OCI-LY3 (cell line): ENCODE measurements around the gene KIAA0930.

Source experiments
- H2AFZ ChIP-seq: fragments of 200-600, 300-600 bp; shearing (Covaris generic); 2 replicates; pipeline ENCODE4 v1.6.0; 2014; ENCODE audit warnings: antibody characterized with exemption, low read depth, low read length
- H3K27ac ChIP-seq: fragments of 200-600, 300-600 bp; sonication (generic); 2 replicates; pipeline ENCODE4 v1.5.1; 2014; ENCODE audit warnings: mild to moderate bottlenecking, low read length, moderate library complexity, mixed read lengths
- H3K27me3 ChIP-seq: fragments of 200-600, 300-600 bp; sonication (generic); 2 replicates; pipeline ENCODE4 v1.6.1; 2014; ENCODE audit warnings: low read depth, low read length, mixed read lengths
- H3K36me3 ChIP-seq: fragments of 200-600, 300-600 bp; sonication (generic); replicated peaks from 2 replicates; pipeline ENCODE3; 2014; ENCODE audit warnings: low read depth, low read length, mixed read lengths
- H3K4me1 ChIP-seq: fragments of 300-600, 200-600 bp; sonication (generic); 2 replicates; pipeline ENCODE4 v1.6.1; 2014; ENCODE audit warnings: low read length, mixed read lengths
- H3K4me2 ChIP-seq: fragments of 200-600, 300-600 bp; sonication (generic); 2 replicates; pipeline ENCODE4 v1.6.1; 2014; ENCODE audit warnings: low read length, mixed read lengths
- H3K4me3 ChIP-seq: fragments of 300-600, 200-600 bp; sonication (generic); 2 replicates; pipeline ENCODE4 v1.5.1; 2014; ENCODE audit warnings: antibody characterized with exemption, mild to moderate bottlenecking, low read length, moderate library complexity
- H3K79me2 ChIP-seq: fragments of 300-600, 200-600 bp; shearing (Covaris generic); 2 replicates; pipeline ENCODE4 v1.6.1; 2014; ENCODE audit warnings: mild to moderate bottlenecking, low read length, mixed read lengths
- H3K9ac ChIP-seq: fragments of 300-600, 200-600 bp; shearing (Covaris generic); 2 replicates; pipeline ENCODE4 v1.6.0; 2014; ENCODE audit warnings: mild to moderate bottlenecking, low read length, moderate library complexity
- H3K9me3 ChIP-seq: fragments of 200-600, 300-600 bp; shearing (Covaris generic); 2 replicates; pipeline ENCODE4 v1.6.1; 2014; ENCODE audit warnings: low read length, mixed read lengths; ENCODE audit not compliant: insufficient read depth
- H4K20me1 ChIP-seq: fragments of 200-600, 300-600 bp; sonication (generic); 2 replicates; pipeline ENCODE4 v1.6.1; 2016; ENCODE audit warnings: low read length, mixed read lengths; ENCODE audit not compliant: insufficient read depth
- EZH2phosphoT487 ChIP-seq: fragments of 200-600 bp; shearing (Covaris generic); IDR thresholded peaks from 2 replicates; pipeline ENCODE4 v1.6.1; 2018; ENCODE audit warnings: antibody characterized with exemption, mixed run types, low read depth
- TF ChIP-seq, protein P1 (sequence below): fragments of 200-600, 300-600 bp; sonication (generic); IDR thresholded peaks from 2 replicates; pipeline ENCODE4 v1.5.1; 2014; ENCODE audit warnings: antibody characterized with exemption, low read length, low read depth

The KIAA0930 gene

DNA sequence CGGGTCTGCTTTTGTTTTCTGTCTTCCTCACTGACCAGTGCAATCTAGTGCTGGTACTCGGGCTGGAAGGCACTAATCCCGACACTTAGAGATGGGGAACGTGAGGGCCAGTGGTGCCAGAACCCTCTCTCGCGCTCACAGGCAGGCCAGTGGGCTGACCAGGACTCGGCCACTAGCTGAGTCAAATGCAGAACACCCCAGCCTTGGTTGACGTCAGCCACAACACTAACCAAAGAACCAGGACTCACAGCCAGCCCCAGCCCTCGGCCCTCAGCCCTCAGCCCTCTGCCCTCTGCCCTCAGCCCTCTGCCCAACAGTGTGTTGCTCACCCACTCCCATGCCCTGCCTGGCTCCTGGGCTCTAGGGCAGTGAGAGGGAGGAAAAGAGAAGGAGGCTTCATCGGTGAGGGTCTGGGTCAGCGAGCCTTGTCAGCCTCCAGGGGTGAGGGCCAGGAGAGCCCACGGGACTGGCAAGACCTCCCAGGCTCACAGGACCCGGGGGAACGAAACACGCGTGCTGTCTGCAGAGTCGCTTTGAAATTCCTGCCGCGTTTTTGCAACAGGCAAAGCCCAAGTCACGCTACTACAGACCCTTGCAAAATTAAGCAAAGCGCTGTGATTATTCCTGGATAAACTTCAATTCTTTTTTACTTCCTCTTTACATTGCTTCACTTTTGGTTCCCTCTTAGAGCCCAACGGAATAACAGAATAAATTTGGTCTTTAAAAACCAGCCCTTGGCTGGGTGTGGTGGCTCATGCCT lies 27.5 kb downstream of the KIAA0930 start:
- Histone ChIP-seq H3K27ac (no peak overlapping the region), H2AFZ (no peak overlapping the region), H3K9me3 (no peaks in the 10 kb centered on the region), H3K79me2 (no peaks in the 10 kb centered on the region), H3K4me1 (peaks cover 10% of the 10 kb centered on the region), H3K9ac (no peak overlapping the region), H3K4me3 (no peak overlapping the region), H3K36me3 (no peaks in the 10 kb centered on the region), H3K27me3 (no peaks in the 10 kb centered on the region), H4K20me1 (peaks cover 16% of the 10 kb centered on the region; the same call in 1 of the 2 replicates), H3K4me2 (peak overlapping the region; percentile 12; the same call in 1 of the 2 replicates)
- TF ChIP-seq EZH2phosphoT487 = no peak
- TF ChIP-seq, protein P1, sequence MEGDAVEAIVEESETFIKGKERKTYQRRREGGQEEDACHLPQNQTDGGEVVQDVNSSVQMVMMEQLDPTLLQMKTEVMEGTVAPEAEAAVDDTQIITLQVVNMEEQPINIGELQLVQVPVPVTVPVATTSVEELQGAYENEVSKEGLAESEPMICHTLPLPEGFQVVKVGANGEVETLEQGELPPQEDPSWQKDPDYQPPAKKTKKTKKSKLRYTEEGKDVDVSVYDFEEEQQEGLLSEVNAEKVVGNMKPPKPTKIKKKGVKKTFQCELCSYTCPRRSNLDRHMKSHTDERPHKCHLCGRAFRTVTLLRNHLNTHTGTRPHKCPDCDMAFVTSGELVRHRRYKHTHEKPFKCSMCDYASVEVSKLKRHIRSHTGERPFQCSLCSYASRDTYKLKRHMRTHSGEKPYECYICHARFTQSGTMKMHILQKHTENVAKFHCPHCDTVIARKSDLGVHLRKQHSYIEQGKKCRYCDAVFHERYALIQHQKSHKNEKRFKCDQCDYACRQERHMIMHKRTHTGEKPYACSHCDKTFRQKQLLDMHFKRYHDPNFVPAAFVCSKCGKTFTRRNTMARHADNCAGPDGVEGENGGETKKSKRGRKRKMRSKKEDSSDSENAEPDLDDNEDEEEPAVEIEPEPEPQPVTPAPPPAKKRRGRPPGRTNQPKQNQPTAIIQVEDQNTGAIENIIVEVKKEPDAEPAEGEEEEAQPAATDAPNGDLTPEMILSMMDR = no peak

DNA sequence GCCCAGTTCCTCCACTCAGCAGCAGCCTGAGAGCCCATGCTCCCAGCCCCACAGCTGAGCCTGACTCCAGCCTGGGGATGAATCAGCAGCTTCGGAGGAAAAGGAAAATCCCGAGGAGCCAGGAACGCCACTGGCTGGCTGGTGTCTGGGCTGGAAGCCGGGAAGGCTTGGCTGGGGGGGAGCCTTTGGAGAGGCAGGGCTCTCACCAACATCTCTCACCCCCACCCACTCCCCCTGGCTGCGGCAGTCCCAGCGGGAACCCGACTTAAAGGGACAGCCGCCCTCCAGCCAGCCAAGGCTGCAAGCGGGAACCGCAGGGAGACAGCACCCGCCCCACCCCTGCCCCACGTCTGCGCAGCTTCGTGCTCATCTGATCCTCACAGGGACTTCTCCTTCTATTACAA lies 28.4 kb downstream of the KIAA0930 start:
- Histone ChIP-seq H3K4me3 (no peak overlapping the region), H3K27ac (no peak overlapping the region), H3K9ac (no peak overlapping the region), H3K9me3 (no peaks in the 10 kb centered on the region), H3K27me3 (no peaks in the 10 kb centered on the region), H3K36me3 (no peaks in the 10 kb centered on the region), H2AFZ (no peak overlapping the region), H3K79me2 (no peaks in the 10 kb centered on the region), H3K4me1 (peaks cover 10% of the 10 kb centered on the region), H4K20me1 (peaks cover 13% of the 10 kb centered on the region; the same call in 1 of the 2 replicates), H3K4me2 (no peak overlapping the region)
- no peak for TF ChIP-seq EZH2phosphoT487
- TF ChIP-seq, protein P1 = no peak

DNA sequence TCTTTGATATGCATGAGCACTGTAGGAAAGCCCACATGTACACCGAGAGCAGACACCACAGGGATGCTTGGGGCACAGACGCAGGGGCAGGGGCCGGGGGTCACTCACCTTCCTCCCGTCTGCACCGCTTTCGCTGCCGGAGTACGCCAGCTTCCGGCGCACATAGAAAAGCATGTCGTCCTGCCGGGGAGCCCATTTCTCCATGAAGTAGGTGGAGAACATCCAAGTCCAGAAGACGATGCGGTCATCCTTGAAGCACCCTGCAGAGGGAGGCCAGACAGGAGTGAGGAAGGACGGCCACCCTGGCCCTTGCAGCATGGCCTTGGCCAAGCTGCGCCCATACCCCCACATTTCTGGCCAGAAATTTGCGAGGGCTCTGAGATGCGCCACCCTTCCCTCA lies 28.8 kb downstream of the KIAA0930 start:
- H3K4me2 ChIP-seq = no peak overlapping the region
- H3K9ac ChIP-seq = no peak overlapping the region
- TF ChIP-seq, protein P1 = no peak
- TF ChIP-seq EZH2phosphoT487 = no peak
- peaks cover 13% of the 10 kb centered on the region; the same call in 1 of the 2 replicates for H4K20me1 ChIP-seq
- no peaks in the 10 kb centered on the region for H3K36me3 ChIP-seq
- no peaks in the 10 kb centered on the region for H3K27me3 ChIP-seq
- H3K9me3 ChIP-seq = no peaks in the 10 kb centered on the region
- no peak overlapping the region for H3K27ac ChIP-seq
- H2AFZ ChIP-seq = no peak overlapping the region
- no peak overlapping the region for H3K4me3 ChIP-seq
- peaks cover 10% of the 10 kb centered on the region for H3K4me1 ChIP-seq
- no peaks in the 10 kb centered on the region for H3K79me2 ChIP-seq

DNA sequence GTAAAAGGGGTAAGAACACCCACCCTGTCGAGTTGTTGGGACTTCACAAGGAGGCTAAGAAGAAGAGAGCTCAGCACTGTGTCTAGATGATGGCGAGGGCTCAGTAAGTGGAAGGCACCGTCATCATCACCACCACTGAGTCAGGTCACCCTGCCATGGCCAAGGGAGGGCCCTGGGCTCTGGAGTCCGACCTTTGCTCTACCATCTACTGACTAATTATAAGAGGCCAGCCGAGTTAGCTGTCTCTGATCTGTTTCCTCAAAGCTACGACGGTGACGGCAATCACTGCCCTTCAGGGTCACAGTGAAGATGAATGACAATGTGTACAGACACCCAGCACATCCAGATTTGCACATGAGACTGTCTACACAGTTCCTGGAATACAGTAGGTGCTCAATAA lies 29.3 kb downstream of the KIAA0930 start:
- H3K27ac ChIP-seq = no peak overlapping the region
- H2AFZ ChIP-seq = no peak overlapping the region
- no peaks in the 10 kb centered on the region for H3K27me3 ChIP-seq
- no peaks in the 10 kb centered on the region for H3K9me3 ChIP-seq
- peaks cover 13% of the 10 kb centered on the region; the same call in 1 of the 2 replicates for H4K20me1 ChIP-seq
- no peaks in the 10 kb centered on the region for H3K36me3 ChIP-seq
- no peak overlapping the region for H3K4me2 ChIP-seq
- H3K4me1 ChIP-seq = peaks cover 10% of the 10 kb centered on the region
- H3K79me2 ChIP-seq = no peaks in the 10 kb centered on the region
- H3K9ac ChIP-seq = no peak overlapping the region
- no peak overlapping the region for H3K4me3 ChIP-seq
- TF ChIP-seq, protein P1 = no peak
- TF ChIP-seq EZH2phosphoT487 = no peak
